Activated CD4-positive, alpha-beta memory T cell treated with anti-CD3 and anti-CD28 coated beads, Interleukin-2, amount 10 ng/mL, durations not matched to agents 7 days and 5 days (primary cell): ENCODE results near the gene ST8SIA6. TPM values are rescaled to one million over a fixed set of nuclear protein-coding genes. Genes with fewer than 3 reads are reported as not detected.

ENCODE experiments used
- CTCF ChIA-PET: fragments of 350-600 bp; sonication (Branson Sonifier 250); formaldehyde crosslinking; loops from one replicate; lab custom pipeline; 2021; ENCODE audit warnings: antibody characterized with exemption, inconsistent platforms; lab: Charles Lee
- POLR2A ChIA-PET: fragments of 350-600 bp; sonication (Branson Sonifier 250); formaldehyde crosslinking; loops from one replicate; lab custom pipeline; 2021; ENCODE audit warnings: antibody characterized with exemption; lab: Charles Lee
- DNase-seq: peaks from one replicate; pipeline ENCODE4 v3.0.0-alpha.2; 2020
- H3K27ac Mint-ChIP-seq: one replicate; pipeline ENCODE4 v1.8.0; 2021; ENCODE audit warnings: mild to moderate bottlenecking, mixed read lengths
- H3K27me3 Mint-ChIP-seq: one replicate; pipeline ENCODE4 v1.8.0; 2021; ENCODE audit warnings: mixed read lengths
- H3K36me3 Mint-ChIP-seq: one replicate; pipeline ENCODE4 v1.8.0; 2021; ENCODE audit warnings: low read depth, mixed read lengths
- H3K4me1 Mint-ChIP-seq: one replicate; pipeline ENCODE4 v1.8.0; 2021; ENCODE audit warnings: mixed read lengths
- H3K4me3 Mint-ChIP-seq: one replicate; pipeline ENCODE4 v1.8.0; 2021; ENCODE audit warnings: mild to moderate bottlenecking, mixed read lengths
- H3K9me3 Mint-ChIP-seq: one replicate; pipeline ENCODE4 v1.8.0; 2021; ENCODE audit warnings: mixed read lengths
- total RNA-seq, 2 experiments: library from RNA; stranded (reverse); gene quantifications; one replicate each; pipeline ENCODE4 v1.2.3, GENCODE V29; 2021

ST8SIA6 gene
- total RNA-seq, 2 experiments from 2014 or later = 0.93 to 0.95 TPM

DNA sequence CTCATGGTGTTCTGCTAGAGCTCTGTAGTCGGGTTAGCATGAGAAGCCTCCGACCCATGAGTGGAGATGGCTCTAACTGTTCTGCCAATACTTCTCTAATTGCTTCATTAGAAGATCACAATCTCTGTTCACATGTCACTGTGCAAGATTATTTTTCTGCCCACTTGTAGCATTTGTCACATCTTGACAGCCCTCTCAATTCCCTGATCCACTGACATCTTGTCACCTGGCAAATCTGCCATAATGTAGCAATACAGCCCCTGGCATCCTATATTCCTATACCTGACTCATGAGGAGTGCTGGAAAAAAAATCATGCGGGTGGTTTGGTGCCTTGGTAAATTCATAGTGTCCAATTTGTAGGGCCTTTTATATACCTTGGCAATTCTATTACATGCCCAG, 58.4 kb downstream of the ST8SIA6 start:
- CTCF ChIA-PET = no interaction called here
- no peak overlapping the region for H3K4me3 Mint-ChIP-seq
- no peaks in the 10 kb centered on the region for H3K4me1 Mint-ChIP-seq
- POLR2A ChIA-PET = no interaction called here
- H3K27ac Mint-ChIP-seq = no peak overlapping the region
- H3K27me3 Mint-ChIP-seq = peaks cover 15% of the 10 kb centered on the region
- DNase-seq = no peak
- no peaks in the 10 kb centered on the region for H3K9me3 Mint-ChIP-seq
- H3K36me3 Mint-ChIP-seq = no peaks in the 10 kb centered on the region

DNA sequence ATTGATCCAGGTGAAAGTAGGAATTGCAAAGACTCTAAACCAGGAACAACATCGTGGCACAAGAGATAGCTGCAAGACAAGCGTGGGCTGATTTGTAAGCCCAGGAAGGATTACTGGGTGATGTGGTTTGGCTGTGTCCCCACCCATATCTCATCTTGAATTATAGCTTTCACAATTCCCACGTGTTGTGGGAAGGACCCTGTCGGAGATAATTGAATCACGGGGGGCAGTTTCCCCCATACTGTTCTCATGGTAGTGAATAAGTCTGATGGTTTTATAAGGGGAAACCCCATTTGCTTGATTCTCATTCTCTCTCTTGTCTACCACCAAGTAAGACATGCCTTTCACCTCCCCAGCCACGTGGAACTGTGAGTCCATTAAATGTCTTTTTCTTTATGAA, 59.5 kb downstream of the ST8SIA6 start:
- Mint-ChIP-seq H3K4me3 (no peak overlapping the region), H3K4me1 (no peaks in the 10 kb centered on the region), H3K36me3 (no peaks in the 10 kb centered on the region), H3K27me3 (peaks cover 14% of the 10 kb centered on the region), H3K27ac (no peak overlapping the region), H3K9me3 (no peaks in the 10 kb centered on the region)
- DNase-seq = no peak
- CTCF ChIA-PET = no interaction called here
- POLR2A ChIA-PET = no interaction called here

DNA sequence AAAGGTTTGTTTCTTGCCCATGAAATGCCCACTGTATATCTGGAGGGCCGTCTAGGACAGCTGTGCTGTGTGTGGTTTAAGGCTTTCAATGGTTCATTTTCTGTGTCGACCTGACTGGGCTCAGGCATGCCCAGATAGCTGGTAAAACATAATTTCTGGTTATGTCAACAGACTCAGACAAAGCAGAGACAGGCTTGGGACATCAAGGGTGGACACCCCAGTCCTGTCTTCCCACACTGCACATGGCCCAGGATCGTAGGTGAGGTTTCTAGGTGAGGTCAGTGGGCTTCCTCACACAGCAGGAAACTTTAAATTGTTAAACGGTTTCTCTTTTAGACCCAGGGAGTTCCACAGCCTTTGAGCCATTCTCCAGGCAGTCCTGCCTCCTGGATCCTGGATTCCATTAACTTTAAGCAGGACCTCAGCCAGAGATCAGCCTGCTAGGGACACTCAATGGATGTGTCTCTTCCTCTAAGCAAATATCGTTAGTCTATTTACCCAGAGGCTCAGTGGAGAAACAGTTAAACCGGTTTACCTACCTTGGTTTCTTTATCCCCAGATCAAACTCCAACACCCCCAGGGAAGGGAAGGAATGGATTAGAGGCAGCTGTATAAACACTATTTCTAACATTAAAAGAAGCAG, 66.4 kb downstream of the ST8SIA6 start:
- H3K27ac Mint-ChIP-seq = no peak overlapping the region
- ChIA-PET CTCF (interaction anchor here (0.8 kb wide), 1 partner anchor 12 kb away, joined by 4 read pairs; no protein-coding TSS in a partner anchor), POLR2A (no interaction called here)
- DNase-seq = no peak
- no peaks in the 10 kb centered on the region for H3K9me3 Mint-ChIP-seq
- H3K4me1 Mint-ChIP-seq = no peaks in the 10 kb centered on the region
- peaks cover 2% of the 10 kb centered on the region for H3K27me3 Mint-ChIP-seq
- H3K4me3 Mint-ChIP-seq = no peak overlapping the region
- no peaks in the 10 kb centered on the region for H3K36me3 Mint-ChIP-seq

DNA sequence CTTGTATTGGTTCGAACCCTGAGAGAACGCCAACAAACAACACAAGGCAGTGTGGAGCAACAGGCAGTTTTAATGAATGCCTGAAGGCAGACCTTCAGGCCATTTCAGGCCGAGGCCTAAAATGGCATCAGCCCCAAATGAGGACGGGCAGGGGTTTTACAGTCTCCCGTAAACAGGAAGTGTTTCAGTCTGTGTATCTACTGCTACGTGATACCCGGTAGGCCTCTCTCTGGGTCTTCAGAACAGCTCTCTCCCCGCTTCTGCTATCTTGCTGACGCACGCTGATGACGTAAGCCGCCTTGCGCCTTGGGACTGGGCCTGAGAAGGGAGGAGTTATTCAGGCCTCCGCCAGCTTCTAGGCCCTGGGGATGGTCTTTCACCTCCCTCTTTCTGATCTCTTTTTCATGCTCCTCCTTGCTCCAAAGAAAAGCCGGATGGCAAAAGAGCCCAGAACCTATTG, 67.7 kb downstream of the ST8SIA6 start:
- DNase-seq = no peak
- ChIA-PET POLR2A (no interaction called here), CTCF (interaction anchor here (2.2 kb wide), 1 partner anchor 11 kb away, joined by 11 read pairs; no protein-coding TSS in a partner anchor)
- Mint-ChIP-seq H3K4me1 (no peaks in the 10 kb centered on the region), H3K9me3 (no peaks in the 10 kb centered on the region), H3K27me3 (peaks cover 2% of the 10 kb centered on the region), H3K4me3 (no peak overlapping the region), H3K36me3 (no peaks in the 10 kb centered on the region), H3K27ac (no peak overlapping the region)

DNA sequence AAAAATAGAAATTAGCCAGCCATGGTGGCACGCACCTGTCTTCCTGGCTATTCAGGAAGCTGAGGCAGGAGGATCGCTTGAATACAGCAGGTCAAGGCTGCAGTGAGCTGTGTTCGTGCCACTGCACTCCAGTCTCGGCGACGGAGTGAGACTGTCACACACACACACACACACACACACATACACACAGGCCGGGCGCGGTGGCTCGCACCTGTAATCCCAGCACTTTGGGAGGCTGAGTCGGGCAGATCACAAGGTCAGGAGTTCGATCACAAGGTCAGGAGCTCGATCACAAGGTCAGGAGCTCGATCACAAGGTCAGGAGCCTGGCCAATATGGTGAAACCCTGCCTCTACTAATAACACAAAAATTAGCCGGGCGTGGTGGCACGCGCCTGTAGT, 68.4 kb downstream of the ST8SIA6 start:
- no peak for DNase-seq
- Mint-ChIP-seq H3K36me3 (no peaks in the 10 kb centered on the region), H3K4me1 (no peaks in the 10 kb centered on the region), H3K9me3 (no peaks in the 10 kb centered on the region), H3K27me3 (peaks cover 2% of the 10 kb centered on the region), H3K27ac (no peak overlapping the region), H3K4me3 (no peak overlapping the region)
- ChIA-PET CTCF (interaction anchor here (2.2 kb wide), 1 partner anchor 10 kb away, joined by 11 read pairs; no protein-coding TSS in a partner anchor), POLR2A (no interaction called here)

DNA sequence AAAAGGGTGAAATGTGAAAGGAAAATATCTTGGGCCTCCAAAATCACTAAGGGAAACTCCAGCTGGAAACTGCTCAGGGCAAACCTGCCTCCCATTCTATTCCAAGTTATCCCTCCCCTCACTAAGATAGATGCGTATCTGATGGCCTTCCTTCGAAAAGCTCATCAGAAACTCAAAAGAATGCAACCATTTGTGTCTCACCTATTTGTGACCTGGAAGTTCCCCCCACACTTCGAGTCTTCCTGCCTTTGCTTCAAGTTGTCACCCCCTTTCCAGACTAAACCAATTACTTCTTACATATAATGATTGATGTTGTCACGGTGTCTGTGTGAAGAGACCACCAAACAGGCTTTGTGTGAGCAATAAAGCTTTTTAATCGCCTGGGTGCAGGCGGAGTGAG, 69.3 kb downstream of the ST8SIA6 start:
- POLR2A ChIA-PET = no interaction called here
- CTCF ChIA-PET = interaction anchor here (2.2 kb wide), 1 partner anchor 9 kb away, joined by 11 read pairs; no protein-coding TSS in a partner anchor
- H3K36me3 Mint-ChIP-seq = no peaks in the 10 kb centered on the region

DNA sequence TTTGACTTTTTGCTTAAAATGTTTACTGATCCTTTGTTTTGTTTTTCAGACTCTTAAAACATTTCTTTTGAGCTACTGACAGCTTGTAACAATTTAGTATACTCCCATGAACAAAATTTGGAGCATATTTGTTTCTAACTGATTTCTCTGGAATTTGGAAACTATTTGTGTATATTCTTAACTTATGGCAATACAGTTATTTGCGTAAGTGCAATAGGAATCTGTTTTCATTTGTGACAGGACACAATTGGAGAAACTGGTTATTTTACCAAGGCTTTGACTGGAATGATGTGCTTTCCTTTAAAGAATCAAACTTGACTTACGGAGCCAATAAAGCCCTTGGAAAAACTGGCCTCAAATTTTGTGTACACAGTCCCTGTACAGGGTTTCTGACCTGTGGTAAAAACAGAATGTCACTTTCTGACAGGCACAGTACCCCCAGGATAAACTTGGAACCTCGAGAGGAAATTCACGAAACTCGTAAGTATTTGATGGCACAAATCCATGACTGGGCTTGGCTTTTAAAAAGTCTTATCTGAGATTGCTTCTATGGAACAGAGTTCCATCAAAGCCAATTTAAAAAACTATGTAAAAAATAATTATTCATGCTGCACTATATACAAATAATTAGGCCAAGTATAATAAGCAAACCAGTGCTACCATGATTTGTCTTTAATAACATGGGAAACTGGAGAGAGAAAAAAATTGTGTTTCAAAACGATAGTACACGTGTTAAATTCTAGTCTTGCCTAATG, 70.4 kb downstream of the ST8SIA6 start:
- H3K27ac Mint-ChIP-seq = no peak overlapping the region
- H3K4me1 Mint-ChIP-seq = no peaks in the 10 kb centered on the region
- no peak overlapping the region for H3K4me3 Mint-ChIP-seq
- peaks cover 6% of the 10 kb centered on the region for H3K27me3 Mint-ChIP-seq
- DNase-seq = no peak
- CTCF ChIA-PET = no interaction called here
- H3K9me3 Mint-ChIP-seq = no peaks in the 10 kb centered on the region
- POLR2A ChIA-PET = no interaction called here
- no peaks in the 10 kb centered on the region for H3K36me3 Mint-ChIP-seq

More for the DNA sequence above, 69.3 kb downstream of the ST8SIA6 start:
- Mint-ChIP-seq H3K27ac (no peak overlapping the region), H3K27me3 (peaks cover 2% of the 10 kb centered on the region), H3K4me3 (no peak overlapping the region), H3K9me3 (no peaks in the 10 kb centered on the region), H3K4me1 (no peaks in the 10 kb centered on the region)
- no peak for DNase-seq

DNA sequence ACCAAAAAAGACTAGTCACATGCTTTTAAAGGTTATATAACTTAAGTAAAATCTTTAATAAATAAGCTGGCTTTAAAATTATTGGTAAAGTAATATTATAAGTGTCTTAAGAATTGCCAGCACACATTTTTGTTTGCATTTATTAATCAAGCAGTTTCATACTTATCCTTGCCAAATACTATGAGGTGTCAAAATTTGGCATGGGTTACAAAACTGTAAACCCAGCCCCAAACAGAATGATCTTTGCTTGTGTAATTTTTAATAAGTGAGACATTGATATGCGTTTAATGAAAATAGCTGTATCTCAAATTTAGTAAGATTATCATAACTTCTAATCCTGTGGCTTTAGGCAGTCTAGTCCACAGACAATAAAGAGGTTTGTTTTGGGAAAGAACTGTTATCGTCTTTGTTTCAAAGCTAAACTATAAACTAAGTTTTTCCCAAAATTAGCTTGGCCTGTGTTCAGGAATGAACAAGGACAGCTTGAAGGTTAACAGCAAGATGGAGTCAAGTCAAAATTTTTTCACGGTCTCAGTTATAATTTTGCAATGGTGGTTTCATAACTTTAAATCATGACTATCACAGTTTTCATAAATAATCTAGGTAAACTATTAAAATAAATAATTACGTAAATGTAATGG, 72.8 kb downstream of the ST8SIA6 start:
- H3K36me3 Mint-ChIP-seq = no peaks in the 10 kb centered on the region
- H3K9me3 Mint-ChIP-seq = no peaks in the 10 kb centered on the region
- no peaks in the 10 kb centered on the region for H3K4me1 Mint-ChIP-seq
- no peak overlapping the region for H3K27ac Mint-ChIP-seq
- ChIA-PET CTCF (interaction anchor here (0.6 kb wide), 1 partner anchor 9 kb away, joined by 3 read pairs; no protein-coding TSS in a partner anchor), POLR2A (no interaction called here)
- no peak overlapping the region for H3K4me3 Mint-ChIP-seq
- no peak for DNase-seq
- peaks cover 8% of the 10 kb centered on the region for H3K27me3 Mint-ChIP-seq

DNA sequence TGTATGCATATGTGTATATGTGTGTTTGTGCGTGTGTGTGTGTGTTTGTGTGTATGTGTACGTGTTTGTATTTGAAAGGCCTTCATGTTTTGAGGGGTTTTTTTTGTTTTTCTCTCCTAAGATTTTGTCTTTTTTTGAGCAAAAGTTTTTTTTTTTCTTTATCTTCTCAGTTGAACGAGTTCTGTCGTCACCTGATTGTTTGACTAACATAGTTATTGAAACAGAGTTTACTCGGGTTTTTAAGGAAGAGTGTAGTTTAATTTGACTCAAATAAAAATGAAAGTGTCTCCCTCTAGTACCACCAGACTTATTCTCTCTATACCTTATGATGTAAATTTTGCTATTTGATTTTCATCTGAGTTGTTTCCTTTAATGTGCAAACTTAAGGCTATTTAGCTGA, 73.5 kb downstream of the ST8SIA6 start:
- ChIA-PET CTCF (interaction anchor here (0.6 kb wide), 1 partner anchor 10 kb away, joined by 3 read pairs; no protein-coding TSS in a partner anchor), POLR2A (no interaction called here)
- no peaks in the 10 kb centered on the region for H3K9me3 Mint-ChIP-seq
- no peak overlapping the region for H3K4me3 Mint-ChIP-seq
- H3K36me3 Mint-ChIP-seq = no peaks in the 10 kb centered on the region
- H3K27me3 Mint-ChIP-seq = peaks cover 8% of the 10 kb centered on the region
- DNase-seq = no peak
- no peaks in the 10 kb centered on the region for H3K4me1 Mint-ChIP-seq
- H3K27ac Mint-ChIP-seq = no peak overlapping the region

DNA sequence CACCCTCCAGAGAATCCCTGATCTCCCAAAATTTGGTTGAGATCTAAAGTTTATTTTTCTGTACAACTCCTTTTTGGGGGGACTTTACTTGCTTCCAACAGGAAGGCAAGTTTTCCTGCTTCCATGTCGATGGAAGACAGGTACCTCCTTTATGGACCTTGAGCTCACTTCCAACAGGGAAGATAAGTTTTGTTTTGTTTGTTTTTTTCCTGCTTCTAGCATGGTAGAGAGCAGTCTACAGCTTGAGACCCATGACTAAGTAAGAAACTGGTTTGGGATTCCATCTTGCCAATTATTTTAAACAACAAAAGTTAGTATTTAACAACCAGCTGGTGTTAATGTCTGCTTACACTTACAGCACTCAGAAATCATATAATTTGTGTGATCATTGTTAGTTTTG, 74.4 kb downstream of the ST8SIA6 start:
- Mint-ChIP-seq H3K9me3 (no peaks in the 10 kb centered on the region), H3K4me1 (no peaks in the 10 kb centered on the region), H3K27me3 (peaks cover 6% of the 10 kb centered on the region), H3K36me3 (no peaks in the 10 kb centered on the region), H3K27ac (no peak overlapping the region), H3K4me3 (no peak overlapping the region)
- no peak for DNase-seq
- POLR2A ChIA-PET = no interaction called here
- CTCF ChIA-PET = no interaction called here

DNA sequence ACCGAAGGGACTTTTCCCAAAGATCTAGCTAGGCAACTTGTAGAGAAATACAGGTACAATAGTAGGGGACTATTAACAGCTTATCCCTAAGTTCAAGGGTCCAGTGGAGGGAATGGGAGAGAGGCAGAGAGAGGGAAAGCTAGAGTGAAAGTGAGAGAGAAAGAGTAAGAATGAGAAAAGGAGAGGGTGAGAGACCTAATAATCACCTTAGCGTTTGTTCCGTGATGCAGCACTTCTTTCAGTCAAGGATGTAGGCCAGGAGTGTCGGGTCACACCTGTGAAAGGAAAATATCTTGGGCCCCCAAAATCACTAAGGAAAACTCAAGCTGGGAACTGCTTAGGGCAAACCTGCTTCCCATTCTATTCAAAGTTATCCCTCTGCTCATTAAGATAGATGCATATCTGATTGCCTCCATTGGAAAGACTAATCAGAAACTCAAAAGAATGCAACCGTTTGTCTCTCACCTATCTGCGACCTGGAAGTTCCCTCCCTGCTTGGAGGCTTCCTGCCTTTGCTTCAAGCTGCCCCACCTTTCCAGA, 75.2 kb downstream of the ST8SIA6 start:
- ChIA-PET CTCF (interaction anchor here (1.2 kb wide), 1 partner anchor 13 kb away, joined by 3 read pairs; no protein-coding TSS in a partner anchor), POLR2A (no interaction called here)
- H3K27me3 Mint-ChIP-seq = peaks cover 6% of the 10 kb centered on the region
- H3K4me3 Mint-ChIP-seq = no peak overlapping the region
- H3K9me3 Mint-ChIP-seq = no peaks in the 10 kb centered on the region
- no peaks in the 10 kb centered on the region for H3K4me1 Mint-ChIP-seq
- H3K36me3 Mint-ChIP-seq = no peaks in the 10 kb centered on the region
- H3K27ac Mint-ChIP-seq = no peak overlapping the region
- DNase-seq = no peak

DNA sequence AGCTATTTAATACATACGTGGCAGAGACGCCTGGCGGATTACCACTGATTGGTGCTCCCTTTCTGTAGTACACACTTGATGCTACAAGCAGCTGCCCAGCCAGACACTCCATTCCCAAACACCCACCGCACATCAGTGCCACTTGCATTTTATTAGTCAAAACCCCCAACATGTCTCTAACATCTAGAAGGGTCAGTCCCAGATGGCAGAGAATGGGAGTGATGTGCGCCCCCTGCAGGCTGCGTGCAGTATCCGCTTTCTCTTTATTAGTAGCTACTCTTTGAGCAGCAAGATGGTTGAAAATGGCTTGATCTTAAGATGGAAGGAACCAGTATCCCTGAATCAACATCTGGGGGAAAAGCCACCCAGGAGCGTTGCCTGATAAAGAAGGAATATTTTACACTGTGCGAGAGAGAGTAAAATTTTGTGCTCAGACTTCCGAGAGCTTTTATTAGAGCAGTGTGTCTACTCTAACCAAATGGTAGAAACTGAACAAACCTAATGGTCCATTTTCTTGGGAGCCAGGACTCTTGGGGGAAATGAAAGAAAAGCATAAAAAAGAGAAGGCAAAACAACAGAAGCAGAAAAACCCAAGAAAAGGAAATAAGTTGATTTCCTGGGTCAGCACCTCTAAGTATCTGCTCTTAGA, 78.3 kb downstream of the ST8SIA6 start:
- H3K27ac Mint-ChIP-seq = no peak overlapping the region
- CTCF ChIA-PET = interaction anchor here (0.5 to 1.6 kb wide), 18 partner anchors 10 to 532 kb away, joined by 3 to 20 read pairs (median 3); partner anchors contain the start of gene HACD1

More for the DNA sequence above, 78.3 kb downstream of the ST8SIA6 start:
- no peaks in the 10 kb centered on the region for H3K36me3 Mint-ChIP-seq
- peaks cover 6% of the 10 kb centered on the region for H3K27me3 Mint-ChIP-seq
- POLR2A ChIA-PET = no interaction called here
- peak; percentile 42 for DNase-seq
- H3K4me1 Mint-ChIP-seq = no peaks in the 10 kb centered on the region
- no peaks in the 10 kb centered on the region for H3K9me3 Mint-ChIP-seq
- H3K4me3 Mint-ChIP-seq = no peak overlapping the region
